T-helper 2 cell treated with Interferon-gamma antibody and Interleukin-4, amounts not matched to agents 5 μg/mL and 100 μg/mL, for 36 hours (primary cell): ENCODE measurements around the gene SOX4.
"Not testable (repeated sequence)": the region's sequence is repeated elsewhere in the genome, so short reads cannot be mapped to it uniquely, and the experiment has no call there.

Source experiments
- DNase-seq: peaks from one replicate; pipeline ENCODE4 v3.0.0; 2021; ENCODE audit warnings: low spot score
- H3K27ac Mint-ChIP-seq: one replicate; pipeline ENCODE4 v1.8.0; 2021; ENCODE audit warnings: mild to moderate bottlenecking, mixed read lengths
- H3K27me3 Mint-ChIP-seq: one replicate; pipeline ENCODE4 v1.8.0; 2021; ENCODE audit warnings: low read depth, mixed read lengths
- H3K36me3 Mint-ChIP-seq: one replicate; pipeline ENCODE4 v1.8.0; 2021; ENCODE audit warnings: low read depth, mixed read lengths
- H3K4me1 Mint-ChIP-seq: one replicate; pipeline ENCODE4 v1.8.0; 2021; ENCODE audit warnings: low read depth, mixed read lengths
- H3K4me3 Mint-ChIP-seq: one replicate; pipeline ENCODE4 v1.8.0; 2022; ENCODE audit warnings: mild to moderate bottlenecking, moderate library complexity, mixed read lengths
- H3K9me3 Mint-ChIP-seq: one replicate; pipeline ENCODE4 v1.8.0; 2021; ENCODE audit warnings: mixed read lengths

The SOX4 gene

GRCh38 chr6:21593412-21593926 lies at the start of gene SOX4:
Gene SOX4, plus strand, starts transcription at chr6:21593751. Its CDS starts 784 bp downstream, at chr6:21594535.
- H3K4me3 Mint-ChIP-seq = peak within 1 kb of the TSS; percentile 89
- H3K27me3 Mint-ChIP-seq = peaks cover 57% of the 10 kb centered on the region

GRCh38 chr6:21552286-21552685 lies 41.3 kb upstream of the SOX4 start:
- not testable (repeated sequence) for DNase-seq, H3K4me1 Mint-ChIP-seq, H3K36me3 Mint-ChIP-seq, H3K4me3 Mint-ChIP-seq, H3K27ac Mint-ChIP-seq, H3K27me3 Mint-ChIP-seq
- H3K9me3 Mint-ChIP-seq = peaks cover 21% of the 10 kb centered on the region

More at GRCh38 chr6:21593412-21593926, at the start of gene SOX4:
- Mint-ChIP-seq H3K4me1 (peaks cover 27% of the 10 kb centered on the region), H3K9me3 (no peaks in the 10 kb centered on the region), H3K27ac (peak within 1 kb of the TSS; percentile 92), H3K36me3 (peaks cover 6% of the 10 kb centered on the region)
- peak; percentile 77 for DNase-seq

- Mint-ChIP-seq H3K27me3 (no peaks in the 10 kb centered on the region), H3K4me3 (no peak overlapping the region), H3K9me3 (peaks cover 7% of the 10 kb centered on the region), H3K36me3 (no peaks in the 10 kb centered on the region), H3K27ac (no peak overlapping the region), H3K4me1 (no peaks in the 10 kb centered on the region)
- no peak for DNase-seq
These were observed 39.3 kb upstream of the SOX4 start for GRCh38 chr6:21554286-21554685.

GRCh38 chr6:21555197-21555596 lies 38.4 kb upstream of the SOX4 start:
- no peaks in the 10 kb centered on the region for H3K36me3 Mint-ChIP-seq
- H3K9me3 Mint-ChIP-seq = no peaks in the 10 kb centered on the region
- H3K27ac Mint-ChIP-seq = no peak overlapping the region
- no peak overlapping the region for H3K4me3 Mint-ChIP-seq
- H3K4me1 Mint-ChIP-seq = no peaks in the 10 kb centered on the region
- DNase-seq = no peak
- H3K27me3 Mint-ChIP-seq = no peaks in the 10 kb centered on the region

GRCh38 chr6:21556511-21556910 lies 37.0 kb upstream of the SOX4 start:
- H3K4me3 Mint-ChIP-seq = no peak overlapping the region
- H3K27me3 Mint-ChIP-seq = no peaks in the 10 kb centered on the region
- H3K9me3 Mint-ChIP-seq = no peaks in the 10 kb centered on the region
- no peaks in the 10 kb centered on the region for H3K4me1 Mint-ChIP-seq
- H3K36me3 Mint-ChIP-seq = no peaks in the 10 kb centered on the region
- no peak for DNase-seq
- H3K27ac Mint-ChIP-seq = no peak overlapping the region

- no peak overlapping the region for H3K4me3 Mint-ChIP-seq
- DNase-seq = no peak
- no peaks in the 10 kb centered on the region for H3K27me3 Mint-ChIP-seq
- H3K9me3 Mint-ChIP-seq = no peaks in the 10 kb centered on the region
- H3K27ac Mint-ChIP-seq = no peak overlapping the region
- H3K4me1 Mint-ChIP-seq = no peaks in the 10 kb centered on the region
- no peaks in the 10 kb centered on the region for H3K36me3 Mint-ChIP-seq
These were observed 36.4 kb upstream of the SOX4 start for GRCh38 chr6:21556968-21557721.

GRCh38 chr6:21559238-21559637 lies 34.3 kb upstream of the SOX4 start:
- Mint-ChIP-seq H3K4me1 (no peaks in the 10 kb centered on the region), H3K9me3 (no peaks in the 10 kb centered on the region), H3K27ac (no peak overlapping the region), H3K4me3 (no peak overlapping the region), H3K27me3 (peaks cover 3% of the 10 kb centered on the region), H3K36me3 (no peaks in the 10 kb centered on the region)
- no peak for DNase-seq

GRCh38 chr6:21560249-21560648 lies 33.3 kb upstream of the SOX4 start:
- Mint-ChIP-seq H3K36me3 (no peaks in the 10 kb centered on the region), H3K27ac (no peak overlapping the region), H3K9me3 (no peaks in the 10 kb centered on the region), H3K4me1 (no peaks in the 10 kb centered on the region), H3K4me3 (no peak overlapping the region), H3K27me3 (peaks cover 3% of the 10 kb centered on the region)
- DNase-seq = no peak

GRCh38 chr6:21565431-21565830 lies 28.1 kb upstream of the SOX4 start:
- no peak for DNase-seq
- no peaks in the 10 kb centered on the region for H3K9me3 Mint-ChIP-seq
- H3K36me3 Mint-ChIP-seq = no peaks in the 10 kb centered on the region
- H3K4me1 Mint-ChIP-seq = no peaks in the 10 kb centered on the region
- peaks cover 6% of the 10 kb centered on the region for H3K27me3 Mint-ChIP-seq
- H3K27ac Mint-ChIP-seq = no peak overlapping the region
- no peak overlapping the region for H3K4me3 Mint-ChIP-seq

- Mint-ChIP-seq H3K4me3 (no peak overlapping the region), H3K27ac (no peak overlapping the region), H3K27me3 (no peaks in the 10 kb centered on the region), H3K4me1 (no peaks in the 10 kb centered on the region), H3K9me3 (peaks cover 18% of the 10 kb centered on the region), H3K36me3 (peaks cover 2% of the 10 kb centered on the region)
- DNase-seq = no peak
These were observed 15.0 kb upstream of the SOX4 start for GRCh38 chr6:21578523-21578922.

GRCh38 chr6:21582651-21583050 lies 10.9 kb upstream of the SOX4 start:
- Mint-ChIP-seq H3K36me3 (peaks cover 2% of the 10 kb centered on the region), H3K27me3 (peaks cover 27% of the 10 kb centered on the region), H3K27ac (no peak overlapping the region), H3K4me3 (no peak overlapping the region), H3K4me1 (peaks cover 4% of the 10 kb centered on the region), H3K9me3 (peaks cover 16% of the 10 kb centered on the region)
- no peak for DNase-seq

- Mint-ChIP-seq H3K4me1 (peaks cover 11% of the 10 kb centered on the region), H3K36me3 (peaks cover 2% of the 10 kb centered on the region), H3K4me3 (peak overlapping the region; percentile 15), H3K9me3 (peaks cover 15% of the 10 kb centered on the region), H3K27ac (no peak overlapping the region), H3K27me3 (peaks cover 48% of the 10 kb centered on the region)
- DNase-seq = no peak
These were observed 7.3 kb upstream of the SOX4 start for GRCh38 chr6:21586300-21586699.

GRCh38 chr6:21586740-21587178 lies 6.8 kb upstream of the SOX4 start:
- DNase-seq = no peak
- H3K4me1 Mint-ChIP-seq = peaks cover 11% of the 10 kb centered on the region
- peak overlapping the region; percentile 96 for H3K4me3 Mint-ChIP-seq
- peaks cover 2% of the 10 kb centered on the region for H3K36me3 Mint-ChIP-seq
- no peak overlapping the region for H3K27ac Mint-ChIP-seq
- H3K27me3 Mint-ChIP-seq = peaks cover 51% of the 10 kb centered on the region
- H3K9me3 Mint-ChIP-seq = peaks cover 15% of the 10 kb centered on the region

- H3K4me3 Mint-ChIP-seq = peak overlapping the region; percentile 96
- H3K36me3 Mint-ChIP-seq = no peaks in the 10 kb centered on the region
- peaks cover 57% of the 10 kb centered on the region for H3K27me3 Mint-ChIP-seq
- H3K4me1 Mint-ChIP-seq = peaks cover 11% of the 10 kb centered on the region
- DNase-seq = peak; percentile 44
- H3K27ac Mint-ChIP-seq = peak overlapping the region; percentile 86
- peaks cover 10% of the 10 kb centered on the region for H3K9me3 Mint-ChIP-seq
These were observed 6.2 kb upstream of the SOX4 start for GRCh38 chr6:21587179-21587960.
